ENCODE results near the gene ZNF469. TPM values are rescaled to one million over a fixed set of nuclear protein-coding genes. Genes with fewer than 3 reads are reported as not detected.

ZNF469 gene
- total RNA-seq, 2 donors from 2014 or later = 4.5 to 11.3 TPM

GRCh38 chr16:88373927-88374492 is 8.7 kb upstream of the ZNF469 start:
- H3K36me3 ChIP-seq = no peaks in the 10 kb centered on the region
- no peaks in the 10 kb centered on the region for H3K9me3 ChIP-seq
- ATAC-seq (ENCODE audit: insufficient number of reproducible peaks, low FRiP score, low read depth) = no peak
- no peak for TF ChIP-seq CTCF (IDR thresholded peaks at IDR 0.05)
- no peak for DNase-seq (ENCODE audit: low spot score)
- no peaks in the 10 kb centered on the region for H3K4me1 ChIP-seq (ENCODE audit: control insufficient read depth in 1 of 2, low read depth in 2 of 2)
- H3K4me3 ChIP-seq = no peak overlapping the region
- H3K27ac ChIP-seq = no peak overlapping the region
- H3K27me3 ChIP-seq (replicated peaks; ENCODE audit: insufficient read depth) = no peaks in the 10 kb centered on the region

GRCh38 chr16:88374736-88375135 is 8.0 kb upstream of the ZNF469 start:
- DNase-seq (ENCODE audit: low spot score) (no peak), ATAC-seq (ENCODE audit: insufficient number of reproducible peaks, low FRiP score, low read depth) (no peak)
- no peak for TF ChIP-seq CTCF (IDR thresholded peaks at IDR 0.05)
- no peak overlapping the region for H3K27ac ChIP-seq
- H3K4me3 ChIP-seq = no peak overlapping the region
- H3K4me1 ChIP-seq (ENCODE audit: control insufficient read depth in 1 of 2, low read depth in 2 of 2) = no peaks in the 10 kb centered on the region
- no peaks in the 10 kb centered on the region for H3K9me3 ChIP-seq
- H3K36me3 ChIP-seq = no peaks in the 10 kb centered on the region
- no peaks in the 10 kb centered on the region for H3K27me3 ChIP-seq (replicated peaks; ENCODE audit: insufficient read depth)

GRCh38 chr16:88375236-88375975 is 7.4 kb upstream of the ZNF469 start:
- Histone ChIP-seq H3K9me3 (no peaks in the 10 kb centered on the region), H3K27me3 (replicated peaks; ENCODE audit: insufficient read depth) (no peaks in the 10 kb centered on the region), H3K4me1 (ENCODE audit: control insufficient read depth in 1 of 2, low read depth in 2 of 2) (no peaks in the 10 kb centered on the region), H3K4me3 (no peak overlapping the region), H3K27ac (no peak overlapping the region), H3K36me3 (no peaks in the 10 kb centered on the region)
- TF ChIP-seq CTCF (IDR thresholded peaks at IDR 0.05) = no peak
- ATAC-seq (ENCODE audit: insufficient number of reproducible peaks, low FRiP score, low read depth) = no peak
- DNase-seq (ENCODE audit: low spot score) = no peak

GRCh38 chr16:88375996-88376834 is 6.5 kb upstream of the ZNF469 start:
- H3K27ac ChIP-seq = no peak overlapping the region

More at GRCh38 chr16:88375996-88376834, 6.5 kb upstream of the ZNF469 start:
- Histone ChIP-seq H3K27me3 (replicated peaks; ENCODE audit: insufficient read depth) (no peaks in the 10 kb centered on the region), H3K4me3 (no peak overlapping the region), H3K36me3 (no peaks in the 10 kb centered on the region), H3K4me1 (ENCODE audit: control insufficient read depth in 1 of 2, low read depth in 2 of 2) (no peaks in the 10 kb centered on the region), H3K9me3 (no peaks in the 10 kb centered on the region)
- no peak for DNase-seq (ENCODE audit: low spot score)
- ATAC-seq (ENCODE audit: insufficient number of reproducible peaks, low FRiP score, low read depth) = no peak
- no peak for TF ChIP-seq CTCF (IDR thresholded peaks at IDR 0.05)

Measured in thoracic aorta (tissue), 2 donors.